T-helper 9 cell (primary cell): Measurements from ENCODE around the gene GNL3L.
"Not testable (repeated sequence)": the region's sequence is repeated elsewhere in the genome, so short reads cannot be mapped to it uniquely, and the experiment has no call there.

Source experiments
- DNase-seq: peaks from one replicate; pipeline ENCODE4 v3.0.0-alpha.2; 2020

The GNL3L gene

DNA sequence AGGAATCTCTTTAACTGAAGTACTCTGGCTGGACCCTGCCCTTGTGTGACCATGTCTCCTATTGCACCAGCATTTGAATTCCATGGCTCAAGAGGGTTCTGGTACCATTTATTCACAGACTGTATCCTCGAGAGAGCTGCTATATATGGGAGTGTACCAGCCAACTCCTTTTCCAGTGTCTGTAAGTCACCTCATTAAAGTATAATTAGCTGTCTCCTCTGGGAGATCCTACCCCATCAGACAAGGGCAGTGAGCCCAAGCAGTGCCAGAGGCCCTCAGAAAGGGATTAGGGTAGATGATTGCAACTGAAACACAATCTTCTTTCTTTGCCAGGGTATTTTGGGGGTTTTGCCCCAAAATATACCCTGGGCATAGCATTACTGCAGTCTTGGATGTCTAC, 31.6 kb downstream of the GNL3L start:
- no peak for DNase-seq

DNA sequence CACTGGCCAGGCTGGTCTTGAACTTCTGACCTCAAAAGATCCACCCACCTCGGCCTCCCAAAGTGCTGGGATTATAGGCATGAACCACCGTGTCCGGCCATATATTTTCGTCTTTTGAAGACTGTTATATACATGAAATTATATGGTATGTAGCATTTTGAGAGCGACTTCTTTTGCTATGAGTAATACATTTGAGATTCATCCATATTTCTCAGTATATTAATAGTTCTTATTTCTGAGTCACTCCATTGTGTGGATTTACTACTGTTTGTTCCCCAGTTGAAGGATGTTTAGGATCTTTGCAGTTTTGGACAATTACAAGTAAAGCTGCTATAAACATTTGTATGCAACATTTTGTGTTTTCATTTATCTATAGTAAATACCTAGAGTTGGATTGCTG, 34.9 kb downstream of the GNL3L start:
- no peak for DNase-seq

DNA sequence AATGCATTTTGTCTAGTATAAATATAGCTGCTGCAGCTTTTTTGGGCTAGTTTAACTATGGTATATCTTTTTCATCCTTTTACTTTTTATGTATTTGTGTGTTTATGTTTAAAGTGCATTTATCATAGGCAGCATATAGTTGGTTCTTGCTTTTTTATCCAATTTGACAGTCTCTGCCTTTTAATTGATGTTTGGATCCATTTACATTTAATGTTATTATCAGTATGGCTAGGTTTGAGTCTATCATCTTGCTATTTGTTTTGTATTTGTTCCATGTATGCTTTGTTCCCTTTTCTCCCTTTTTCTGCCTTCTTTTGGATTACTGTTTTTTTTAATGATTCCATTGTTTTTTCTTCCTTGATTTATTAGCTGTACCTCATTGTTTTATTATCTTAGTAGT, 40.3 kb downstream of the GNL3L start:
- DNase-seq = no peak

DNA sequence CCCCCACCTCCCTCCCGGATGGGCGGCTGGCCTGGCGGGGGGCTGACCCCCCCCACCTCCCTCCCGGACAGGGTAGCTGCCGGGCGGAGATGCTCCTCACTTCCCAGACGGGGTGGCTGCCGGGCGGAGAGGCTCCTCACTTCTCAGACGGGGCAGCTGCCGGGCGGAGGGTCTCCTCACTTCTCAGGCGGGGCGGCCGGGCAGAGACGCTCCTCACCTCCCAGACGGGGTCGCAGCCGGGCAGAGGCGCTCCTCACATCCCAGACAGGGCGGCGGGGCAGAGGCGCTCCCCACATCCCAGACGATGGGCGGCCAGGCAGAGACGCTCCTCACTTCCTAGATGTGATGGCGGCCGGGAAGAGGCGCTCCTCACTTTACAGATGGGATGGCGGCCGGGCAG, 42.6 kb downstream of the GNL3L start:
- DNase-seq = not testable (repeated sequence)

DNA sequence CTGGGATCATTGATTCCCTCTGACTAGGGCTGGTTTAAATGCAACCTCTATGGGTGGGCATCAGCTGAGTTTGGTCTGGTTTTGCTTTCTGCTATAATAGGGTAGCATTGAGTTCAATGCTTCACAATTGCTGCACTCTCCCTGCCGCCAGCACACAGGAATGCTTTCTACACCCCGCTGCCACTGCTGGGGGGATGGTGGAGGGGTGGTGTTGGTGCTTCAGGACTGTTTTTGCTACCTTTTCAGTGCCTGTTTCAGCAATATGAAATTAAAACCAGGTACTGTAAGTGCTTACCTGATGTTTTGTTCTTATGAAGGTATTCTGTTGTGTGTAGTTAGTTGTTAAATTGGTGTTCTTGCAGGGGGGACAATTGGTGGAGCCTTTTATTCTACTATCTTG, 67.7 kb downstream of the GNL3L start:
- no peak for DNase-seq

DNA sequence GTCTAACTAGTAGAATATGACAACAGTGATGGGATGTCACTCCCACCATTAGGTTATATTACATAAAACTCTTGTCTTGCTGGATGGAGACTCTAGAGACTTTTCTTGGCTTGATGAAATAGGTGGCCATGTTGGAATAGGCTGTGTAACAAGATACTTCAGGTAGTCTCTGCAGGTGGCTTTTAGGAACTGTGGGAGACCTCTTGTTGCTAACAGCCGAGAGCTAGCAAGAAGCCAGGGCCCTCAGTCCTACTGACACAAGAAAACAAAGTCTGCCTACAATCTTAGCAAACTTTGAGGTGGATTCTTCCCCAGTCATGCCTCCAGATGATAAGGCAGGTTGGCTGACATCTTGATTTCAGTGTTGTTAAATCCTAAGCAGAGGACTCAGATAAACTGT, 72.5 kb downstream of the GNL3L start:
- no peak for DNase-seq
